Mammary epithelial cell (primary cell): ENCODE measurements around the gene SYT7.
"Not testable (repeated sequence)": the region's sequence is repeated elsewhere in the genome, so short reads cannot be mapped to it uniquely, and the experiment has no call there.

ENCODE experiments used
- CTCF ChIP-seq, 2 donors: IDR thresholded peaks in 1 of 2; conservative IDR thresholded peaks in 1 of 2; 2 replicates each; pipeline ENCODE4 v1.5.1; 2011 to 2012; ENCODE audit warnings: inconsistent platforms in 2 of 2, low read length in 2 of 2, mild to moderate bottlenecking in 2 of 2, control low read depth in 1 of 2, low read depth in 1 of 2; ENCODE audit not compliant: insufficient read depth in 1 of 2; ENCODE audit errors: extremely low read depth in 1 of 2
- EZH2 ChIP-seq: IDR thresholded peaks from 2 replicates; pipeline ENCODE4 v1.6.1; 2012; ENCODE audit warnings: low read length, inconsistent platforms, borderline replicate concordance

- not testable (repeated sequence) for TF ChIP-seq CTCF (conservative IDR thresholded peaks at IDR 0.05 in 1 of 2, IDR thresholded peaks at IDR 0.05 in 1 of 2; ENCODE audit: extremely low read depth in 1 of 2, insufficient read depth in 1 of 2, low read depth in 1 of 2, low read length in 2 of 2); EZH2
Measured at GRCh38 chr11:61467602-61468001, 113.3 kb downstream of the SYT7 start.
